Thymus (tissue), 11 donors: ENCODE measurements around the gene TOP1. TPM values are rescaled to one million over a fixed set of nuclear protein-coding genes. Genes with fewer than 3 reads are reported as not detected.

Experiments
- DNase-seq, 9 donors: peaks; one replicate each; pipeline ENCODE4 v3.0.0-alpha.2; 2013; ENCODE audit warnings: low spot score in 9 of 9, low read depth in 6 of 9, missing footprints in 1 of 9
- H3K27ac ChIP-seq, 2 donors: one replicate each; pipeline ENCODE4 v1.5.1; 2013; ENCODE audit warnings: control low read depth in 1 of 2, low read depth in 1 of 2, low read length in 1 of 2, mild to moderate bottlenecking in 1 of 2, moderate library complexity in 1 of 2
- H3K27me3 ChIP-seq, 2 donors: one replicate each; pipeline ENCODE4 v1.5.1; 2013; ENCODE audit warnings: low read length in 1 of 2; ENCODE audit not compliant: control insufficient read depth in 2 of 2, insufficient read depth in 1 of 2
- H3K36me3 ChIP-seq, 2 donors: one replicate each; pipeline ENCODE4 v1.5.1; 2013; ENCODE audit warnings: low read length in 1 of 2, mild to moderate bottlenecking in 1 of 2, moderate library complexity in 1 of 2; ENCODE audit not compliant: control insufficient read depth in 2 of 2, insufficient read depth in 2 of 2
- H3K4me1 ChIP-seq, 2 donors: one replicate each; pipeline ENCODE4 v1.5.1; 2013; ENCODE audit warnings: low read length in 2 of 2; ENCODE audit not compliant: control insufficient read depth in 2 of 2, insufficient read depth in 2 of 2
- H3K4me3 ChIP-seq, 2 donors: one replicate each; pipeline ENCODE4 v1.5.1; 2013; ENCODE audit warnings: low read length in 2 of 2, control low read depth in 1 of 2, mild to moderate bottlenecking in 1 of 2
- H3K9me3 ChIP-seq, 2 donors: one replicate each; pipeline ENCODE4 v1.5.1; 2013; ENCODE audit warnings: low read length in 1 of 2, mild to moderate bottlenecking in 1 of 2; ENCODE audit not compliant: control insufficient read depth in 2 of 2, insufficient read depth in 1 of 2
- WGBS: extraction: QIAGEN DNeasy Blood & Tissue Kit; methylation state at CpG from one replicate; pipeline ENCODE4 v1.1.7; 2013; 5-methylcytosine and 5-hydroxymethylcytosine counted together
- polyA plus RNA-seq: library from polyadenylated mRNA; stranded (reverse); fragments of 200-250 nt; gene quantifications from one replicate; pipeline ENCODE4 v1.2.3, GENCODE V29; 2013
- total RNA-seq: library from RNA; stranded (reverse); fragments of 120-200 nt; gene quantifications from one replicate; pipeline ENCODE4 v1.2.4, GENCODE V29; 2013
- donor health status: healthy.

The TOP1 gene
- total and polyA plus RNA-seq, 2 donors, result 26.0 to 44.2 TPM

DNA sequence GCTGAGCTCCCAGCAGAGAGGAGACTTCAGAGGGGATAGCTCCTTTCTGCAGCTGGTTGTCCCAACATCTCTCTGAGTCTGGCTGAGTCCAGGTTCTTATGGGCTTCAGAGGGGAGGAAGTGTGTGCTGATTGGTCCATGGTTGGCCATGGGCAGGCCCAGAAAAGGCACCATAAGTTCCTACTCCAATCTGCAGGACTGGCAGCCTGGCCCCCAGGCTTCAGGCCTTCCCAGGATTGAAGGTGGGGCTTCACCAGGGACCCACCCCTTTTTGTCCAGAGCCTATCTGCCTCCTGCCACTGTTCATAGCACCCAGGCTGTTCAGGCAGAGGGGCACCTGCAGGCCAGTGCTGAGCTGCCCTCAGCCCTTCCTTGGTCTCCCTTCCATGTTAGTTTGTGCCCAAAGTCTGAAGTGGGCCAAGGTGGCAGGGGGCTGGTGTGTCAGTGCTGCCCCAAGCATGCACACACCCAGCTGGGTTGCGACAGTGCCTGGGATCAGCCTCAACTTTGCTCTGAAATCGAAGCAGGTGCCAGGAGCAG is 21.6 kb upstream of the TOP1 start:
- 100% methylated on average over 2 of the region's 2 CpGs for WGBS
- H3K27ac ChIP-seq, result no peak overlapping the region
- H3K4me3 ChIP-seq, result no peak overlapping the region
- no peaks in the 10 kb centered on the region for H3K27me3 ChIP-seq
- H3K9me3 ChIP-seq, result peaks cover 0 to 20% of the 10 kb centered on the region in 2 donors
- peaks cover 22 to 31% of the 10 kb centered on the region in 2 donors for H3K4me1 ChIP-seq
- no peak for DNase-seq
- H3K36me3 ChIP-seq, result no peaks in the 10 kb centered on the region

DNA sequence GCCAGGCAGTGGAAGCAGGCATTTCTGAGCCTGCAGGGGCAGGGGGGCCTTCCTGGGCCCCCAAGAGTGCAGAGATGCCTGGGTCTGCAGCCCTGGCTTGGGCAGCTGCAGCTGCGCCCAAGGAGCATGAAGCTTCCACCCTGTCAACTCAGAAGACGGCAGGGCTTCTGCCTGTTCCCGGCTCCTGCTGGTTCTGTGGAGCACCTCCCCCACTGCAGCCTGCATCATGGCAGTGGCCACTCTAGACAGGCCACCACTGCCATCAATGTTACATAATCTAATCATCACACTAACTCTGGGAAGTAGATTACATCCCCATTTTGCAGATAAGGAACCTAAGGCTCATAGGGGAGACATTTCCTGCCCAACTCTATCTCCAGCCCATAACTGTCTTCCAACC is 21.1 kb upstream of the TOP1 start:
- no peak for DNase-seq
- WGBS, result 100% methylated on average over 3 of the region's 3 CpGs
- Histone ChIP-seq H3K9me3 (peaks cover 0 to 20% of the 10 kb centered on the region in 2 donors), H3K36me3 (no peaks in the 10 kb centered on the region), H3K4me3 (no peak overlapping the region), H3K4me1 (peaks cover 27 to 36% of the 10 kb centered on the region in 2 donors), H3K27ac (no peak overlapping the region), H3K27me3 (no peaks in the 10 kb centered on the region)

DNA sequence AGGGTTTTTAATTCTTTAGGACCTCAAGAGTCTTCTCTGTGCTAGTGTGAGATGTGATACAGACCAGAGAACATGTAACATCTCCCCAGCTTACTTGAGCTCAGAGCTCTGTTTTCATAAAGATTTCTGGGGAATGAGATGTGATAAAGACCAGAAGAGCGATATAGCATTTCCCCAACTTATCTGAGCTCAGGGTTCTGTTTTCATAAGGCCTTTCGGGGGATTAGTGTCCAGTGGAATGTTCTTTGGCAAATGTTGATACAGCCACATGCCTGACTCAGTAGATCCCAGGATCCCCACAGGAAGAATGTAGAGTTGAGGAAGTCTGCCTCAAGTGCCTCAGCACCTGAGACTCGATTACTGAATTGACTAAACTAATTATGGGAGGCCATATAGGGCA is 18.7 kb upstream of the TOP1 start:
- WGBS, result 94% methylated on average over 3 of the region's 3 CpGs
- Histone ChIP-seq H3K4me1 (peaks cover 42 to 51% of the 10 kb centered on the region in 2 donors), H3K27me3 (no peaks in the 10 kb centered on the region), H3K27ac (no peak overlapping the region), H3K36me3 (no peaks in the 10 kb centered on the region), H3K4me3 (no peak overlapping the region), H3K9me3 (peaks cover 0 to 16% of the 10 kb centered on the region in 2 donors)
- DNase-seq, result no peak

GRCh38 chr20:41011551-41012067 is 17.0 kb upstream of the TOP1 start:
- no peaks in the 10 kb centered on the region for H3K27me3 ChIP-seq
- H3K36me3 ChIP-seq, result no peaks in the 10 kb centered on the region
- no peak overlapping the region for H3K4me3 ChIP-seq
- H3K4me1 ChIP-seq, result peaks cover 45 to 51% of the 10 kb centered on the region in 2 donors
- peak overlapping the region; percentile 31 to 62 for H3K27ac ChIP-seq
- 13% methylated on average over 5 of the region's 5 CpGs for WGBS
- DNase-seq, result peak in 6 of 9 donors; percentile 54 to 88 (median 64)
- H3K9me3 ChIP-seq, result peaks cover 0 to 10% of the 10 kb centered on the region in 2 donors

DNA sequence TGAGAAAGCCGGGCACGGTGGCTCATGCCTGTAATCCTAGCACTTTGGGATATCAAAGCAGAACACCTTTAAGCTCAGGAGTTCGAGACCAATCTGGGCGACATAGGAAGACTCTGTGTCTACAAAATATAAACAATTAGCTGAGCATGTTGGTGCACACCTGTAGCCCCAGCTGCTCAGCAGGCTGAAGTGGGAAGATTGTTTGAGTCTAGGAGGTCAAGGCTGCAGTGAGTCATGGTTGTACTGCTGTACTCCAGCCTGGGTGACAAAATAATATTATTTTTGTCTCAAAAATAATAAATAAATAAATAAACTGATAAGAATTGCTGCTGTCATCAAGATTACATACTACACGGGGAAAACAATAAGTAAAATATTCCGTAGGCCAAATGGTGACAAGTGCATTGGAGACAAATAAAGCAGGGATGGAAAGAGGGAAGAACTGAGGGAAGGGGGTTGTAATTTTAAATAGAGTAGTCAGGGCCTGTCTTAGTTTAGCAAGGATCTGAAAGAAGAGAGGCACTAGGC is 14.0 kb upstream of the TOP1 start:
- Histone ChIP-seq H3K27ac (peak overlapping the region in 1 of 2 donors; percentile 37), H3K4me3 (no peak overlapping the region), H3K9me3 (no peaks in the 10 kb centered on the region), H3K4me1 (peaks cover 40 to 41% of the 10 kb centered on the region in 2 donors), H3K27me3 (no peaks in the 10 kb centered on the region), H3K36me3 (no peaks in the 10 kb centered on the region)
- DNase-seq, result no peak
- WGBS, result 86% methylated on average over 6 of the region's 6 CpGs

DNA sequence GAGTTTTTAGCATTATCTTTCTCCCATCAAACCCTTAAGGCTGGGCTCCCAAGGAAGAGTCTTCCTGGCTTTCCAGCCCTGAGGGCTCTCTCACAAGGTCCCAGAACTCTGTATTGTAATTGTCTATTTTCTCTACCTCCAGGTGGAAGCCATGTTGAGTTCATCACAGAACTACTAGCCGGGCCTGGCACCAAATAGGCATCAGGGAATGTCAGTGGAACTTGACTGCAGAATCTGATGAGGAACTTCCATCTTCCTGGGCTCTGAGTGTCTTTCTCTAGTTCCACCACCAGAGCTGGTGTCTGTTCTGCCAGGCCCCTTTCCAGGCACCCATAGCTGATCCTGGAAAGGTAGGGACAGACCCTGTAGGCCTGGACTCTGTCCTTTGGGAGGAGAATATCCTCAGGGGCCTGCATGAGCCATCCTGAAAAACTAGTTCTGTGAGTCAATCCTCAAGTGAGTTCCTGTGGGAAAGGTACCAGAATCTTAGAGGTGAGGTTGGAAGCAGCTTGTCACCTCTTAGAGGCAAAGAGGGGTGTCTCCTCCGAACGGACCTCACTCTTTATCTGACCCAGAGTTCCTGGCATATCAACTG is 11.1 kb upstream of the TOP1 start:
- Histone ChIP-seq H3K9me3 (no peaks in the 10 kb centered on the region), H3K4me1 (peaks cover 15 to 17% of the 10 kb centered on the region in 2 donors), H3K4me3 (no peak overlapping the region), H3K27ac (no peak overlapping the region), H3K36me3 (no peaks in the 10 kb centered on the region), H3K27me3 (no peaks in the 10 kb centered on the region)
- DNase-seq, result no peak
- WGBS, result 93% methylated on average over 3 of the region's 3 CpGs

DNA sequence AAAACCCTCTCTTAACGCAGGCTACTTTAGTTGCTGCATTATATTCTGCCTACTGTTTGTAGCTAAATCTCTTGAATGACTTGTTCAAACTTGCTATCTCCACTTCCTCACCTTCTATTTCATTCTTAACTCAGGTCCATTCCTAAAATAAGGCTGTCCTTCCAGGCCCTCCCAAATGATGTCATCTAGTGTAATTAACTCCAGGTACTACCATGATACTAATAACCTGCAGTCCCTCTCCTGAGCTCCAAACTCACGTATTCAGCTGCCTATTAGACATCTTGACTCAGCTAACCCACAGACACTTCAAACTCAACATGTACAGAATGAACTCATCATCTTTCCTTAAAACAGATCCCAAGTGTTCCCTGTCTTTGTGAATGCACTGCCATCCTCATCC is 10.5 kb upstream of the TOP1 start:
- no peak overlapping the region for H3K4me3 ChIP-seq
- 98% methylated on average over 2 of the region's 2 CpGs for WGBS
- H3K4me1 ChIP-seq, result peaks cover 9 to 13% of the 10 kb centered on the region in 2 donors
- DNase-seq, result no peak
- no peaks in the 10 kb centered on the region for H3K27me3 ChIP-seq
- no peaks in the 10 kb centered on the region for H3K36me3 ChIP-seq
- H3K27ac ChIP-seq, result no peak overlapping the region
- no peaks in the 10 kb centered on the region for H3K9me3 ChIP-seq

- Histone ChIP-seq H3K27ac (no peak overlapping the region), H3K27me3 (no peaks in the 10 kb centered on the region), H3K4me3 (no peak overlapping the region), H3K9me3 (no peaks in the 10 kb centered on the region), H3K36me3 (no peaks in the 10 kb centered on the region), H3K4me1 (peaks cover 6 to 8% of the 10 kb centered on the region in 2 donors)
- no peak for DNase-seq
- 96% methylated on average over 3 of the region's 3 CpGs for WGBS
These were observed 5.1 kb upstream of the TOP1 start for GRCh38 chr20:41023549-41023948.

- H3K36me3 ChIP-seq, result peaks cover 0 to 11% of the 10 kb centered on the region in 2 donors
- DNase-seq, result no peak
- 93% methylated on average over 8 of the region's 8 CpGs for WGBS
- no peaks in the 10 kb centered on the region for H3K9me3 ChIP-seq
- no peak overlapping the region for H3K27ac ChIP-seq
- H3K27me3 ChIP-seq, result no peaks in the 10 kb centered on the region
- no peak overlapping the region for H3K4me3 ChIP-seq
- H3K4me1 ChIP-seq, result peaks cover 17 to 20% of the 10 kb centered on the region in 2 donors
These were observed 1.3 kb upstream of the TOP1 start for GRCh38 chr20:41027366-41027765.
